Liver (tissue), 3 donors: ENCODE results near the gene CHN2.

Experiments
- ATF3 ChIP-seq: IDR thresholded peaks from 2 replicates; pipeline ENCODE4 v1.6.1; 2016; ENCODE audit warnings: antibody characterized with exemption
- EGR1 ChIP-seq, 2 donors: IDR thresholded peaks; 2 replicates each; pipeline ENCODE4 v1.6.1; 2016 to 2018; ENCODE audit warnings: antibody characterized with exemption in 2 of 2, low read depth in 2 of 2
- FOXA1 ChIP-seq: IDR thresholded peaks from 2 replicates; pipeline ENCODE4 v1.6.1; 2016; ENCODE audit warnings: antibody characterized with exemption
- GABPA ChIP-seq, 2 donors: IDR thresholded peaks in 1 of 2; conservative IDR thresholded peaks in 1 of 2; 2 replicates each; pipeline ENCODE4 v1.6.1; 2016; ENCODE audit warnings: antibody characterized with exemption in 2 of 2, mild to moderate bottlenecking in 1 of 2, moderate library complexity in 1 of 2
- HNF4A ChIP-seq, 2 donors: conservative IDR thresholded peaks; 2 replicates each; pipeline ENCODE4 v1.6.1; 2016; ENCODE audit warnings: antibody characterized with exemption in 2 of 2, mild to moderate bottlenecking in 2 of 2
- HNF4G ChIP-seq: IDR thresholded peaks from 2 replicates; pipeline ENCODE4 v1.6.1; 2016; ENCODE audit warnings: antibody characterized with exemption
- RAD21 ChIP-seq, 2 donors: IDR thresholded peaks; 2 replicates each; pipeline ENCODE4 v1.6.1; 2016; ENCODE audit warnings: antibody characterized with exemption in 2 of 2, mild to moderate bottlenecking in 2 of 2
- REST ChIP-seq: IDR thresholded peaks from 2 replicates; pipeline ENCODE4 v1.6.1; 2016; ENCODE audit warnings: antibody characterized with exemption, mild to moderate bottlenecking
- RXRA ChIP-seq, 2 donors: IDR thresholded peaks; 2 replicates each; pipeline ENCODE4 v1.6.1; 2017 to 2018; ENCODE audit warnings: antibody characterized with exemption in 2 of 2, mild to moderate bottlenecking in 1 of 2
- TAF1 ChIP-seq: conservative IDR thresholded peaks from 2 replicates; pipeline ENCODE4 v1.6.1; 2016; ENCODE audit warnings: antibody characterized with exemption, mild to moderate bottlenecking
- YY1 ChIP-seq: IDR thresholded peaks from 2 replicates; pipeline ENCODE4 v1.6.1; 2016; ENCODE audit warnings: antibody characterized with exemption, mild to moderate bottlenecking
- TF ChIP-seq, protein P1 (sequence below): fragments of 150-350 bp; IDR thresholded peaks from 2 replicates; pipeline ENCODE4 v1.5.1; 2017; ENCODE audit warnings: improper control_type of control experiment, low read depth, low read length; ENCODE audit not compliant: missing input control
- TF ChIP-seq, protein P2 (sequence below): IDR thresholded peaks from 2 replicates; pipeline ENCODE4 v1.6.1; 2016; ENCODE audit warnings: antibody characterized with exemption
- donor health status: healthy.
- donor health status: healthy.

GRCh38 chr7:29415215-29415614, 220.6 kb downstream of the CHN2 start:
- TF ChIP-seq, protein P1, sequence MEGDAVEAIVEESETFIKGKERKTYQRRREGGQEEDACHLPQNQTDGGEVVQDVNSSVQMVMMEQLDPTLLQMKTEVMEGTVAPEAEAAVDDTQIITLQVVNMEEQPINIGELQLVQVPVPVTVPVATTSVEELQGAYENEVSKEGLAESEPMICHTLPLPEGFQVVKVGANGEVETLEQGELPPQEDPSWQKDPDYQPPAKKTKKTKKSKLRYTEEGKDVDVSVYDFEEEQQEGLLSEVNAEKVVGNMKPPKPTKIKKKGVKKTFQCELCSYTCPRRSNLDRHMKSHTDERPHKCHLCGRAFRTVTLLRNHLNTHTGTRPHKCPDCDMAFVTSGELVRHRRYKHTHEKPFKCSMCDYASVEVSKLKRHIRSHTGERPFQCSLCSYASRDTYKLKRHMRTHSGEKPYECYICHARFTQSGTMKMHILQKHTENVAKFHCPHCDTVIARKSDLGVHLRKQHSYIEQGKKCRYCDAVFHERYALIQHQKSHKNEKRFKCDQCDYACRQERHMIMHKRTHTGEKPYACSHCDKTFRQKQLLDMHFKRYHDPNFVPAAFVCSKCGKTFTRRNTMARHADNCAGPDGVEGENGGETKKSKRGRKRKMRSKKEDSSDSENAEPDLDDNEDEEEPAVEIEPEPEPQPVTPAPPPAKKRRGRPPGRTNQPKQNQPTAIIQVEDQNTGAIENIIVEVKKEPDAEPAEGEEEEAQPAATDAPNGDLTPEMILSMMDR, result no peak
- TF ChIP-seq REST (no peak), RXRA (IDR thresholded peaks at IDR 0.05) (no peak), GABPA (IDR thresholded peaks at IDR 0.05 in 1 of 2, conservative IDR thresholded peaks at IDR 0.05 in 1 of 2) (no peak), FOXA1 (no peak), RAD21 (IDR thresholded peaks at IDR 0.05) (no peak), YY1 (no peak), ATF3 (no peak), HNF4A (conservative IDR thresholded peaks at IDR 0.05) (no peak), EGR1 (IDR thresholded peaks at IDR 0.05; ENCODE audit: low read depth in 2 of 2) (no peak), TAF1 (no peak), HNF4G (no peak)
- TF ChIP-seq, protein P2, sequence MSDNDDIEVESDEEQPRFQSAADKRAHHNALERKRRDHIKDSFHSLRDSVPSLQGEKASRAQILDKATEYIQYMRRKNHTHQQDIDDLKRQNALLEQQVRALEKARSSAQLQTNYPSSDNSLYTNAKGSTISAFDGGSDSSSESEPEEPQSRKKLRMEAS, result no peak
